HepG2 (cell line): Measurements from ENCODE around the gene TAF1A. TPM values are rescaled to one million over a fixed set of nuclear protein-coding genes. Genes with fewer than 3 reads are reported as not detected.
A peak's percentile ranks its signal among the peaks of the same experiment; 100 is the strongest.

Experiments
- ARID4A ChIP-seq: sonication (generic); formaldehyde crosslinking; IDR thresholded peaks from 2 replicates; pipeline ENCODE4 v1.5.0; 2020; ENCODE audit warnings: mild to moderate bottlenecking, missing genetic modification reagents, borderline replicate concordance
- HNRNPLL ChIP-seq: fragments of 200-400 bp; formaldehyde crosslinking; IDR thresholded peaks from 2 replicates; pipeline ENCODE4 v1.6.1; 2017; ENCODE audit warnings: mild to moderate bottlenecking, low read depth, low read length; ENCODE audit not compliant: poor library complexity, severe bottlenecking
- MAX ChIP-seq: IDR thresholded peaks from 2 replicates; pipeline ENCODE4 v1.6.1; 2012; ENCODE audit warnings: inconsistent platforms
- PHF21A ChIP-seq: sonication (generic); formaldehyde crosslinking; IDR thresholded peaks from 2 replicates; pipeline ENCODE4 v1.5.0; 2020; ENCODE audit warnings: mild to moderate bottlenecking, missing genetic modification reagents
- SNAI1 ChIP-seq: sonication (generic); formaldehyde crosslinking; IDR thresholded peaks from 2 replicates; pipeline ENCODE4 v1.5.0; 2020; ENCODE audit warnings: mild to moderate bottlenecking, missing genetic modification reagents, borderline replicate concordance
- SPEN ChIP-seq: sonication (generic); formaldehyde crosslinking; IDR thresholded peaks from 2 replicates; pipeline ENCODE4 v1.5.1; 2020; ENCODE audit warnings: low read depth, mild to moderate bottlenecking, missing genetic modification reagents
- TBX2 ChIP-seq: sonication (generic); formaldehyde crosslinking; IDR thresholded peaks from 2 replicates; pipeline ENCODE4 v1.5.0; 2020; ENCODE audit warnings: missing genetic modification reagents, mild to moderate bottlenecking, borderline replicate concordance
- TEAD3 ChIP-seq: optimal IDR thresholded peaks from 2 replicates; pipeline ENCODE3; 2016; ENCODE audit warnings: borderline replicate concordance
- ZBTB40 ChIP-seq, 2 experiments: fragments of 450-650 bp in 1 of 2; sonication (generic) in 1 of 2; formaldehyde crosslinking in 1 of 2; IDR thresholded peaks; 2 replicates each; pipeline versions ENCODE4 v1.6.1 to v1.8.0; 2016 to 2022; ENCODE audit warnings: antibody characterized with exemption in 1 of 2, mild to moderate bottlenecking in 1 of 2, missing genetic modification reagents in 1 of 2
- ZNF800 ChIP-seq: sonication (generic); formaldehyde crosslinking; IDR thresholded peaks from 2 replicates; pipeline ENCODE4 v1.4.0; 2020; ENCODE audit warnings: missing genetic modification reagents
- polyA plus RNA-seq, 8 experiments: library from polyadenylated mRNA; depleted of rRNA in 3 of 8; stranded (reverse) in 7 of 8; unstranded in 1 of 8; fragments of >200 nt; fragmentation: Illumina TruSeq in 4 of 8; extraction: Trizol in 4 of 8; gene quantifications; 2 replicates each; pipeline versions ENCODE4 v1.2.1 to v1.2.3, GENCODE V29; 2011 to 2016; ENCODE audit warnings: low read depth in 4 of 8, missing spikeins in 1 of 8, mixed read lengths in 1 of 8; ENCODE audit not compliant: insufficient read depth in 1 of 8
- total RNA-seq, 5 experiments: library from RNA; depleted of rRNA; stranded (reverse); fragments of >200 nt; fragmentation: Illumina TruSeq; extraction: Trizol; gene quantifications; 2 replicates each; pipeline ENCODE4 v1.2.3, GENCODE V29; 2016; ENCODE audit warnings: low read depth in 1 of 5

The TAF1A gene
- total and polyA plus RNA-seq, 2 of the 13 experiments (the other 11 are each of a cell fraction or from before 2014, with no cell fraction given), result 3.3 to 10.7 TPM

- peak; percentile 64 for TF ChIP-seq HNRNPLL
- TF ChIP-seq SNAI1, result peak; percentile 55; the same call in 1 of the 2 replicates
- peak; percentile 35; the same call in 1 of the 2 replicates for TF ChIP-seq MAX
- TF ChIP-seq ARID4A (CRISPR knock-in tag), result no peak; the same call in 1 of the 2 replicates
- 0 out of 2 replicates have a peak, but pooled peaks have one; percentile 5 for TF ChIP-seq TBX2 (CRISPR knock-in tag)
- TF ChIP-seq SPEN, result no peak
- no peak for TF ChIP-seq PHF21A (CRISPR knock-in tag)
- TF ChIP-seq ZBTB40 (IDR thresholded peaks at IDR 0.05), result no peak
- no peak for TF ChIP-seq ZBTB40 (CRISPR knock-in tag; IDR thresholded peaks at IDR 0.05)
- TF ChIP-seq ZNF800 (CRISPR knock-in tag), result peak; percentile 53; the same call in 1 of the 2 replicates
- TF ChIP-seq TEAD3 (CRISPR knock-in tag), result peak; percentile 20
These were observed 29.3 kb upstream of the TAF1A start (continued) for GRCh38 chr1:222618880-222619596.
